ENCODE measurements around the gene C1orf105. TPM values are rescaled to one million over a fixed set of nuclear protein-coding genes. Genes with fewer than 3 reads are reported as not detected.

Gene C1orf105
- total RNA-seq, 1 experiment from 2014 or later = not detected

DNA sequence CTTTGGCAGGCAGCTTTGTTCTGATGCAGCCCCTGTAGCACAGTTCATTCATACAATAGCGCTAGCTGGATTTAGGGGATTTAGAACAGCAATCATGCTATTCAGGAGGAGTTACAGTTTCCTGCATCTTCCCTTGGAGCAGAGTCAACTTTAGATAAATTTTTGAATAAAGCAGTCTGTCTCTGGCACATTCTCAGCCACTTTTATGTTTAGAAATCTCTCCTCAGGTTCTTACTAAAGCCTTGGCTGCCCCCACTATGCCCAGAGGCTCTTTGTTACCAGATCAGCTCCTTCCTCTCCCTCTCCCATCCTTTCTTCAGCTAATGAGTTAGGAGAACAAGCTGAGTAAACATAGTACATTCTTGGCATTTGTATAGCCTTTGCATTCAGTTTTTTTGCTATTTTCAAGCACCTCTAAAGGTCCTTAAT lies 40.4 kb downstream of the C1orf105 start:
- H3K4me1 ChIP-seq (ENCODE audit: insufficient read depth, low read length, poor library complexity, severe bottlenecking) = no peaks in the 10 kb centered on the region
- no peak overlapping the region for H3K4me3 ChIP-seq (ENCODE audit: low read depth, low read length, poor library complexity, severe bottlenecking)
- no peaks in the 10 kb centered on the region for H3K9me3 ChIP-seq (ENCODE audit: low read depth, low read length, poor library complexity, severe bottlenecking)
- ChIA-PET CTCF (no interaction called here), POLR2A (ENCODE audit: low non-redundant PET) (interaction anchor here (0.7 kb wide), 1 partner anchor 482 kb away, joined by 4 read pairs; no protein-coding TSS in a partner anchor)
- H3K27me3 ChIP-seq (replicated peaks; ENCODE audit: insufficient read depth, low read depth, low read length, poor library complexity) = peaks cover 3% of the 10 kb centered on the region
- no peaks in the 10 kb centered on the region for H3K36me3 ChIP-seq (ENCODE audit: insufficient read depth, low read length, poor library complexity, severe bottlenecking)
- intact Hi-C loops (cut with micrococcal nuclease; ENCODE audit: unreplicated experiment) = no loop called here
- no peak overlapping the region for H3K27ac ChIP-seq (ENCODE audit: low read depth, low read length, poor library complexity, severe bottlenecking)
- DNase-seq (ENCODE audit: low spot score) = peak; percentile 6
- no TSS peak for BruUV-seq (replicated peaks)
- TF ChIP-seq, protein P1, sequence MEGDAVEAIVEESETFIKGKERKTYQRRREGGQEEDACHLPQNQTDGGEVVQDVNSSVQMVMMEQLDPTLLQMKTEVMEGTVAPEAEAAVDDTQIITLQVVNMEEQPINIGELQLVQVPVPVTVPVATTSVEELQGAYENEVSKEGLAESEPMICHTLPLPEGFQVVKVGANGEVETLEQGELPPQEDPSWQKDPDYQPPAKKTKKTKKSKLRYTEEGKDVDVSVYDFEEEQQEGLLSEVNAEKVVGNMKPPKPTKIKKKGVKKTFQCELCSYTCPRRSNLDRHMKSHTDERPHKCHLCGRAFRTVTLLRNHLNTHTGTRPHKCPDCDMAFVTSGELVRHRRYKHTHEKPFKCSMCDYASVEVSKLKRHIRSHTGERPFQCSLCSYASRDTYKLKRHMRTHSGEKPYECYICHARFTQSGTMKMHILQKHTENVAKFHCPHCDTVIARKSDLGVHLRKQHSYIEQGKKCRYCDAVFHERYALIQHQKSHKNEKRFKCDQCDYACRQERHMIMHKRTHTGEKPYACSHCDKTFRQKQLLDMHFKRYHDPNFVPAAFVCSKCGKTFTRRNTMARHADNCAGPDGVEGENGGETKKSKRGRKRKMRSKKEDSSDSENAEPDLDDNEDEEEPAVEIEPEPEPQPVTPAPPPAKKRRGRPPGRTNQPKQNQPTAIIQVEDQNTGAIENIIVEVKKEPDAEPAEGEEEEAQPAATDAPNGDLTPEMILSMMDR (conservative IDR thresholded peaks at IDR 0.05; ENCODE audit: low read depth, low read length) = no peak
- TF ChIP-seq EZH2 (IDR thresholded peaks at IDR 0.05; ENCODE audit: borderline replicate concordance, low read depth, low read length, poor library complexity, severe bottlenecking) = no peak

DNA sequence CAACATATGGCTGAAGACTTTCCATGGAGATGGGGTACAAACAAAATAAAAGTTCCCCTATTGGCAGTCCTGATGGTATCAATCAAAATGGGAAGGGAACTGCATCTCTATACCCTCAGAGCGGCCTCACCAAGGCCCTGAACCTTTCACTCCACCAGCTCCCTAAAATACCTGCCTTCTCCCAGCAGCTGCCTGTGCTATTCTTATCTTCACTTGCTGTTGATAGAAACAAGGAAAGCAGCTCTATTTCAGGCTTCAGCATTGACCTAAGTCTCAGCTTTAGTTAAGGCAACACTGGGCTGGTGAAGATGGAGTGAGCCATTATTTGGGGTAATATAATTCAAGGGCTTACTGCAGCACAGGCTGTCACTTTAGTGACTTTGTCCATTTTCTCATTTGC lies 45.1 kb downstream of the C1orf105 start:
- Histone ChIP-seq H3K9me3 (ENCODE audit: low read depth, low read length, poor library complexity, severe bottlenecking) (no peaks in the 10 kb centered on the region), H3K4me1 (ENCODE audit: insufficient read depth, low read length, poor library complexity, severe bottlenecking) (no peaks in the 10 kb centered on the region), H3K4me3 (ENCODE audit: low read depth, low read length, poor library complexity, severe bottlenecking) (no peak overlapping the region), H3K27me3 (replicated peaks; ENCODE audit: insufficient read depth, low read depth, low read length, poor library complexity) (no peaks in the 10 kb centered on the region), H3K27ac (ENCODE audit: low read depth, low read length, poor library complexity, severe bottlenecking) (no peak overlapping the region), H3K36me3 (ENCODE audit: insufficient read depth, low read length, poor library complexity, severe bottlenecking) (no peaks in the 10 kb centered on the region)
- TF ChIP-seq, protein P1 (conservative IDR thresholded peaks at IDR 0.05; ENCODE audit: low read depth, low read length) = no peak
- no peak for TF ChIP-seq EZH2 (IDR thresholded peaks at IDR 0.05; ENCODE audit: borderline replicate concordance, low read depth, low read length, poor library complexity, severe bottlenecking)
- CTCF ChIA-PET = interaction anchor here (0.6 kb wide), 1 partner anchor 765 kb away, joined by 3 read pairs; no protein-coding TSS in a partner anchor
- BruUV-seq (replicated peaks) = no TSS peak
- POLR2A ChIA-PET (ENCODE audit: low non-redundant PET) = no interaction called here
- no peak for DNase-seq (ENCODE audit: low spot score)
- intact Hi-C loops (cut with micrococcal nuclease; ENCODE audit: unreplicated experiment) = no loop called here

- BruUV-seq (replicated peaks) = no TSS peak
- Histone ChIP-seq H3K36me3 (ENCODE audit: insufficient read depth, low read length, poor library complexity, severe bottlenecking) (no peaks in the 10 kb centered on the region), H3K4me1 (ENCODE audit: insufficient read depth, low read length, poor library complexity, severe bottlenecking) (no peaks in the 10 kb centered on the region), H3K27ac (ENCODE audit: low read depth, low read length, poor library complexity, severe bottlenecking) (no peak overlapping the region), H3K27me3 (replicated peaks; ENCODE audit: insufficient read depth, low read depth, low read length, poor library complexity) (no peaks in the 10 kb centered on the region), H3K9me3 (ENCODE audit: low read depth, low read length, poor library complexity, severe bottlenecking) (no peaks in the 10 kb centered on the region), H3K4me3 (ENCODE audit: low read depth, low read length, poor library complexity, severe bottlenecking) (no peak overlapping the region)
- intact Hi-C loops (cut with micrococcal nuclease; ENCODE audit: unreplicated experiment) = no loop called here
- DNase-seq (ENCODE audit: low spot score) = no peak
- TF ChIP-seq, protein P1 (conservative IDR thresholded peaks at IDR 0.05; ENCODE audit: low read depth, low read length) = no peak
- no peak for TF ChIP-seq EZH2 (IDR thresholded peaks at IDR 0.05; ENCODE audit: borderline replicate concordance, low read depth, low read length, poor library complexity, severe bottlenecking)
- ChIA-PET CTCF (no interaction called here), POLR2A (ENCODE audit: low non-redundant PET) (no interaction called here)
These were observed 46.4 kb downstream of the C1orf105 start for GRCh38 chr1:172466795-172467407.

Data from A673 (cell line).